ENCODE measurements around the gene SMG1. TPM values are rescaled to one million over a fixed set of nuclear protein-coding genes. Genes with fewer than 3 reads are reported as not detected.

SMG1 gene
- total and polyA plus RNA-seq, 10 of the 15 experiments (the other 5 are each of a cell fraction or from before 2014, with no cell fraction given), result 3.9 to 66.7 (median 37.0) TPM

DNA sequence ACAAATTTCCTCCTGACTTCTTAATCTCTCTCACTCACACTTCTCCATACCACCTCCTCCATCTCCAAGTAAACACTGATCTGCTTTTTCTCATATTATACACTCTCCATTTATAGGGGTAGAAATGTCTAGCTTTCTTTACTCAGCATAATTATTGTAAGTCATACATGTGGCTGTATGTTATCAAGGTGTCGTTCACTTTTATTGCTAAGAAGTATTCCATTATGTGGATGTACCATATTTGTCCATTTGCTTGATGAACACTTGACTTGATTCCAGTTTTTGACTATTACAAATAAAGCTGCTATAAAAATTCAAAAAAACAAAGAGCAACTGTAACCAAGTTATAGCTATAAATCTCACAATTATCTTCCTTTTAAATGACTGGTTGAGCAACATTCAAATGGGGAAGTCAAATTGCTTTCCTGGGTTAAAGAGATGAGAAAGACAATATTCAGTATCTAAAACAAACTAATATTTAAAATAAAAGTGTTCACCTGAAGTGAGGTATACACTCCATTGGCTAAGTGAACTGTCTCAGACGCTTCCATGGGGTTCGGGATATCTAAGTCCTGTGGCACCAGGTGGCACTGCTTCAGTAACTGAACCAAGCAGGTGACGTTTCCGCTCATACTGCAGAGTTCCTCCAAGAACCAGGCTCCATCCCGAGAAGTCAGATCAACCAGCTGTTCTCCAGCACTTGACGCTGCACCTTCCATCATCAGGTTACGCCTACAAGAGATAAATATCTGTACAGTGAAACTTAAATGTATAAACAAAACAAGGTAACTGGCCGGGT lies 92.3 kb downstream of the SMG1 start:
- no peak overlapping the region for H3K27ac ChIP-seq (ENCODE audit: control insufficient read depth, insufficient read depth)
- ChIA-PET RAD21 (ENCODE audit: unreplicated experiment) (no interaction called here), POLR2A (interaction anchor here (1.1 kb wide), 1 partner anchor 18 kb away, joined by 5 read pairs; no protein-coding TSS in a partner anchor), CTCF (interaction anchor here (0.7 to 1.8 kb wide), 3 partner anchors 11 to 133 kb away, joined by 3 to 5 read pairs (median 4); no protein-coding TSS in a partner anchor), SMC1A (ENCODE audit: uncharacterized antibody, unreplicated experiment) (interaction anchor here (1.6 kb wide), 1 partner anchor 46 kb away, joined by 4 read pairs; no protein-coding TSS in a partner anchor)
- H3K4me3 ChIP-seq, result no peak overlapping the region
- H2AFZ ChIP-seq (ENCODE audit: control insufficient read depth, low read depth, low read length), result no peak overlapping the region
- WGBS (ENCODE audit: insufficient coverage, insufficient replicate concordance, low lambda C conversion rate, missing lambda C conversion rate), result 94% methylated on average over 9 of the region's 9 CpGs
- in situ Hi-C loops (cut with MboI) (no loop called here), intact Hi-C loops (cut with micrococcal nuclease; ENCODE audit: unreplicated experiment) (no loop called here)
- DNase-seq (ENCODE audit: low read depth, low spot score), result no peak
- no peak overlapping the region for H3K4me2 ChIP-seq (ENCODE audit: control insufficient read depth, insufficient read depth)
- ATAC-seq, result no peak
- BruUV-seq (replicated peaks), result no TSS peak
- H3K9ac ChIP-seq (ENCODE audit: control insufficient read depth, insufficient read depth, low read length), result no peak overlapping the region
- H4K20me1 ChIP-seq (ENCODE audit: control insufficient read depth, insufficient read depth), result no peaks in the 10 kb centered on the region
- TF ChIP-seq, protein P1, sequence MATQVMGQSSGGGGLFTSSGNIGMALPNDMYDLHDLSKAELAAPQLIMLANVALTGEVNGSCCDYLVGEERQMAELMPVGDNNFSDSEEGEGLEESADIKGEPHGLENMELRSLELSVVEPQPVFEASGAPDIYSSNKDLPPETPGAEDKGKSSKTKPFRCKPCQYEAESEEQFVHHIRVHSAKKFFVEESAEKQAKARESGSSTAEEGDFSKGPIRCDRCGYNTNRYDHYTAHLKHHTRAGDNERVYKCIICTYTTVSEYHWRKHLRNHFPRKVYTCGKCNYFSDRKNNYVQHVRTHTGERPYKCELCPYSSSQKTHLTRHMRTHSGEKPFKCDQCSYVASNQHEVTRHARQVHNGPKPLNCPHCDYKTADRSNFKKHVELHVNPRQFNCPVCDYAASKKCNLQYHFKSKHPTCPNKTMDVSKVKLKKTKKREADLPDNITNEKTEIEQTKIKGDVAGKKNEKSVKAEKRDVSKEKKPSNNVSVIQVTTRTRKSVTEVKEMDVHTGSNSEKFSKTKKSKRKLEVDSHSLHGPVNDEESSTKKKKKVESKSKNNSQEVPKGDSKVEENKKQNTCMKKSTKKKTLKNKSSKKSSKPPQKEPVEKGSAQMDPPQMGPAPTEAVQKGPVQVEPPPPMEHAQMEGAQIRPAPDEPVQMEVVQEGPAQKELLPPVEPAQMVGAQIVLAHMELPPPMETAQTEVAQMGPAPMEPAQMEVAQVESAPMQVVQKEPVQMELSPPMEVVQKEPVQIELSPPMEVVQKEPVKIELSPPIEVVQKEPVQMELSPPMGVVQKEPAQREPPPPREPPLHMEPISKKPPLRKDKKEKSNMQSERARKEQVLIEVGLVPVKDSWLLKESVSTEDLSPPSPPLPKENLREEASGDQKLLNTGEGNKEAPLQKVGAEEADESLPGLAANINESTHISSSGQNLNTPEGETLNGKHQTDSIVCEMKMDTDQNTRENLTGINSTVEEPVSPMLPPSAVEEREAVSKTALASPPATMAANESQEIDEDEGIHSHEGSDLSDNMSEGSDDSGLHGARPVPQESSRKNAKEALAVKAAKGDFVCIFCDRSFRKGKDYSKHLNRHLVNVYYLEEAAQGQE (IDR thresholded peaks at IDR 0.05; ENCODE audit: low read depth, low read length), result no peak
- no peak for TF ChIP-seq RCOR1 (conservative IDR thresholded peaks at IDR 0.05; ENCODE audit: low read depth, low read length)
- no peak for TF ChIP-seq HDGF (IDR thresholded peaks at IDR 0.05)
- no peaks in the 10 kb centered on the region for H3K9me3 ChIP-seq (replicated peaks; ENCODE audit: control insufficient read depth, insufficient read depth, low read length)
- H3K4me1 ChIP-seq (ENCODE audit: control insufficient read depth, insufficient read depth, low read length), result no peaks in the 10 kb centered on the region
- no peaks in the 10 kb centered on the region for H3K27me3 ChIP-seq (replicated peaks in 1 of 2; ENCODE audit: control insufficient read depth in 2 of 2, insufficient read depth in 2 of 2, low read length in 1 of 2)
- FAIRE-seq, result no peak
- no peaks in the 10 kb centered on the region for H3K79me2 ChIP-seq (ENCODE audit: control insufficient read depth, insufficient read depth, low read length)
- H3K36me3 ChIP-seq (ENCODE audit: control insufficient read depth in 2 of 2, insufficient read depth in 2 of 2, low read length in 1 of 2), result peaks cover 25 to 37% of the 10 kb centered on the region in 2 experiments

Measured in GM12878 (cell line).